ENCODE measurements around the gene RMI1.

DNA sequence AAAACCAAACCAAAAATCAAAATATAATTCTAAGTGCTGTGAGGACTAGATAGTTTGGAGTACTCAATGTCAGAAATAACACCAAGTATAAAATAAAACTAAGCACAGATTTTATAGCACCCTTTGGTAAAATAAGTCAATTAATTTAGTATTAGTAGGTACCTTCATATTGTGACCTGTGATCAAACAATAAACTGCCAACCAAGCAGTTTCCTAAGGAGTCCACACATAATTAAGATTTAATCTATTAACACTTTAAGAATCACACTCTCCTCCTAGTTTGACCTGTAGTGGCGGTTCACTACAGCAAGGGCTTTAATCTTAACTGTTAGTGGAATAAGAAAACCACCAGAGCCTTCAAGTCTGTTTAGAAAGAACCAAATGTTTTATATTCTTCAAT is 3.4 kb upstream of the RMI1 start:
- TF ChIP-seq, protein P1, sequence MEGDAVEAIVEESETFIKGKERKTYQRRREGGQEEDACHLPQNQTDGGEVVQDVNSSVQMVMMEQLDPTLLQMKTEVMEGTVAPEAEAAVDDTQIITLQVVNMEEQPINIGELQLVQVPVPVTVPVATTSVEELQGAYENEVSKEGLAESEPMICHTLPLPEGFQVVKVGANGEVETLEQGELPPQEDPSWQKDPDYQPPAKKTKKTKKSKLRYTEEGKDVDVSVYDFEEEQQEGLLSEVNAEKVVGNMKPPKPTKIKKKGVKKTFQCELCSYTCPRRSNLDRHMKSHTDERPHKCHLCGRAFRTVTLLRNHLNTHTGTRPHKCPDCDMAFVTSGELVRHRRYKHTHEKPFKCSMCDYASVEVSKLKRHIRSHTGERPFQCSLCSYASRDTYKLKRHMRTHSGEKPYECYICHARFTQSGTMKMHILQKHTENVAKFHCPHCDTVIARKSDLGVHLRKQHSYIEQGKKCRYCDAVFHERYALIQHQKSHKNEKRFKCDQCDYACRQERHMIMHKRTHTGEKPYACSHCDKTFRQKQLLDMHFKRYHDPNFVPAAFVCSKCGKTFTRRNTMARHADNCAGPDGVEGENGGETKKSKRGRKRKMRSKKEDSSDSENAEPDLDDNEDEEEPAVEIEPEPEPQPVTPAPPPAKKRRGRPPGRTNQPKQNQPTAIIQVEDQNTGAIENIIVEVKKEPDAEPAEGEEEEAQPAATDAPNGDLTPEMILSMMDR (IDR thresholded peaks at IDR 0.05; ENCODE audit: low read depth, low read length) = no peak
- TF ChIP-seq EZH2phosphoT487 (IDR thresholded peaks at IDR 0.05; ENCODE audit: low read depth) = no peak
